Uterus (tissue), 2 donors: ENCODE measurements around the gene JMY.

ENCODE experiments used
- CTCF ChIP-seq, 4 experiments: fragments of 200-600 bp in 2 of 4; fragments of 450-650 bp in 2 of 4; sonication (generic) in 2 of 4; IDR thresholded peaks; one replicate each; pipeline ENCODE4 v1.5.1; 2016 to 2019; ENCODE audit warnings: antibody characterized with exemption in 4 of 4, mild to moderate bottlenecking in 2 of 4, moderate library complexity in 1 of 4
- POLR2A ChIP-seq, 2 donors: fragments of 450-650 bp; IDR thresholded peaks; one replicate each; pipeline ENCODE4 v1.6.1; 2016; ENCODE audit warnings: antibody characterized with exemption in 2 of 2, mild to moderate bottlenecking in 1 of 2, moderate library complexity in 1 of 2

GRCh38 chr5:79235261-79235633 lies 684 bp upstream of the JMY start:
- no peak for TF ChIP-seq CTCF (IDR thresholded peaks at IDR 0.05)
- TF ChIP-seq POLR2A (IDR thresholded peaks at IDR 0.05), result no peak
